ENCODE results near the gene TMEM150B. TPM values are rescaled to one million over a fixed set of nuclear protein-coding genes. Genes with fewer than 3 reads are reported as not detected.

The TMEM150B gene
- total RNA-seq, 1 donor from 2014 or later: 0.62 TPM

DNA sequence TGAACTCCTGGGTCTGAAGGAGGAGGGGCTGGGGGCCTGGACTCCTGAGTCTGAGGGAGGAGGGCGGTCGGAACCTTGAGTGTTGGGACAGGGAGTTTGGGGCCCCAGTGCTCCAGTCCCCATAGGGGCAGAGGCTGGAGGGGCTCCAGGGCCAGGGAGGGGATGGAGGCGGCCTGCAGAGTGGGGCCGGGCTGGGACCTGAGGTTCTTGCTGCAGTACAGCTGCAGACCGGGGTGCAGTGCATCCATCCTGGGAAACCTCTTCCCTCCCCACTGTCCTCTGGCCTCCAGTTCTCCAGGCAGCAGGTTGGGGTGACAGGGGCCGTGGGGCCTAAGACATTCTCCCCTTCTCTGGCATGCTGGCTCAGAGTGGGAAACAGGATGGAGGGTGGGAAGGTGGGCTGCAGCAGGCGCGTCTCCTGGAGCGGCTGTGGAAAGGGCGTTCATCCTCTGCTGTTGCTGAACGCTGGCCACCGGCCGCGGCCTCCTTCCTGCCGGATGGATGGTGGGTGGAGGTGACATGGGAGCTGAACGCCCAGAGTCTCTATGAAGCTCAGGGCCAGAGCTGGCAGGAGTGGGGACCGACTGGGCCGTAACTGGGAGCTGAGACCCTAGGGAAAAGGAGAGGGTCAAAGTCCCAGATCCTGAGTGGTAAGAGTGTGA is 39.8 kb downstream of the TMEM150B start:
- no peak for DNase-seq (ENCODE audit: low spot score)
- intact Hi-C loops (cut with DNase I): no loop called here

DNA sequence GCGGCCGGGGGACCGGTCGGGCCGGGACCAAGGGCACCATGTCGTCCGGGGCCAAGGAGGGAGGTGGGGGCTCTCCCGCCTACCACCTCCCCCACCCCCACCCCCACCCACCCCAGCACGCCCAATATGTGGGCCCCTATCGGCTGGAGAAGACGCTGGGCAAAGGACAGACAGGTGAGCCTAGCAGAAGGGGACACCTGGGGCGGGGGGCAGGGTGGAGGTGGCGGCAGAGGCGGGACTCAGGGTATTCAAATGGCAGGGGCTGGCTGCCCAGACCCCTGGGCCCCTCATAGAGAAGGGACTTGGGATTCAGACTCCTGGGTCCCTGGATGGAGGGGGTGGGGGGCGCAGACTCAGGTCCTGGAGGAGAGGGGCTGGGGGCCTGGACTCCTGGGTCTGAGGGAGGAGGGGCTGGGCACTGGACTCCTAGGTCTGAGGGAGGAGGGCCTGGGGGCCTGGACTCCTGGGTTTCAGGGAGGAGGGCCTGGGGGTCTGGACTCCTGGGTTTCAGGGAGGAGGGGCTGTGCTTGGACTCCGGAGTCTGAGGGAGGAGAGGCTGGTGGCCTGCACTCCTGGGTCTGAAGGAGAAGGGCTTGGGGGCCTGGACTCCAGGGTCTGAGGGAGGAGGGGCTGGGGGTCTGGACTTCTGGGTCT is 40.6 kb downstream of the TMEM150B start:
- no peak for DNase-seq (ENCODE audit: low spot score)
- intact Hi-C loops (cut with DNase I): no loop called here

DNA sequence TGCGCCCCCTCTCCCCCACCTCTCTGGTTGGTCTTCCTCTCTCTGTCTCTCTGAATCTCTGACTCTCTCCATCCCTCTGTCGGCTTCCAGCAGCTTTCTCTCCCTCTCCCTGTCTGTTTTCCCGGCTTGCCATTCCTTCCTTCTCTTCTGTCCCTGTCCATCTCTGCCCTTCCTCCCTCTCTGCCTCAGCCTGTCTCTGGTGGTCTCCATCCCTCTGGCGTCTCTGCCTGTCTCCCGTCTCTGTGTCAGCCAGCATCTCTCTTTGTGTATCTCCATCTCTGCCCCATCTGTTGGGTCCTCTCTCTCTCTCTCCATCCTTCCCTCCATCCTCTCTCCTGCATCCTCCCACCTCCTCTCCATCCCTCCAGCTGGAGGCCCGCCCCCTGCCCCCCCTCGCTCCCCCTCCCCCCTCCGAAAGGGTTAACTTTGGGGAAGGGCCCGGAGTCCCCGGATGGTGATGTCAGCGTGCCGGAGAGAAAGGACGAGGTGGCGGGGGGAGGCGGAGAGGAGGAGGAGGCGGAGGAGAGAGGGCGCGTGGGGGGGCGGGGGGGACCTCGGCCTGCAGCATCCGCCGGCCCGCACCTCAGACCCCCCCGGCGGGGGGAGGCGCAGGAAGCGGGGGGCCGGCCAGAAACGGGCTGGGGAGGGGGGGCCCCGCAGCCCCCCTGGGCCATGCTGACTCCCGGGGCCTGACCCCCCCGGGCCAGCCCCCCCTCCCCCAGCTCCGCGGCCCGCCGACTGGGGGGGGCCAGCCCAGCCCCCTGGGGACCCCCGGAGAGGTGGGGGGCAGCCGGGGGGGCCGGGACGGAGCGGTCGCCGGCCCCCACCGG is 41.4 kb downstream of the TMEM150B start, which contains the start of gene BRSK1:
Gene BRSK1, plus strand, starts transcription at position 450 of the 830 bp plus-strand sequence. CDS start 446 bp downstream, outside the sequence.
- DNase-seq (ENCODE audit: low spot score): no peak
- intact Hi-C loops (cut with DNase I): no loop called here

DNA sequence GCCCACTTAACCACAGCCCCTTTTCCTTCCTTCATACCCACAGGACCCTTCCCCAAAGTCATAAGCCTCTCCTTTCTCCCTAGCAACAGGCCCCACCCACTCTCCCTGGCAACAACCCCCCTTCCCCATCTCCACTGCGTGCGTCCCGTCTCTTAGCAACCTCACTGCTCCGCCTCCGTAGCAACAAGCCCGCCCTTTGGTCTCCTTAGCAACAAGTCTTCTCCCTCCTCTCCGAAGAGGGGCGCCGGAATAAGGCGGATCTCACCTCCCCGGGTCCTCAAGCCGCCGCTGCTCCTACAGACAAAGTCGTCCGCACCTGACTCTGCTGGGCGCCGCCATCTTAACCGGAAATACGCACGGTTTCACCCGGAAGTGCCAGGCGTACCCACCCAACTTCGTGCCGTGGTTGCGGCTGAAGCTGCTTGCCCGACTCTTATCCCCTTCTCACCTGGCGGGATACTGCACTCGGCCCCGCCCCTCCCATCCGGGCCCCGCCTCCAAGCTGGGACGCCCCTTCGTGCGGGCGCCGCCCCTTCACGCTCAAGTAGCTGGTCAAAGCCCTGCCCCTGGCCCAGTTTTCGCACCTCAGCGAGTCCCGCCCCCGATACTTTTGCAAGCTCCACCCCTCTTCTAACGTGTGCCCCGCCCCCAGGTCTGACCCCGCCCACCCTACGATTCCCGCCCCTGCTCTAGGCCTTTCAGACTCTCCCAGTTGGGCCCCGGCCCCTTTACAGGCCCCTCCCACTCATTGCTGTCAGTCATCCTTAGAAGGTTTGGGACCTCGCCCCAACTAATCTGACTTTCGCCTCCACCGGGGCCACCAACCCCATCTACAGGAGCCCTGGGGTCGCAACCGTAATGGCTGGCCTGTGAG is 45.1 kb downstream of the TMEM150B start, which contains the start of gene HSPBP1:
Gene HSPBP1, minus strand, starts transcription at position 341 of the 874 bp plus-strand sequence. CDS start 502 bp downstream, outside the sequence.
- peak; percentile 94 for DNase-seq (ENCODE audit: low spot score)
- intact Hi-C loops (cut with DNase I): loop anchor here (1.0 kb wide), 1 partner anchor 21 kb away; the partner anchor contains the start of gene PPP6R1

DNA sequence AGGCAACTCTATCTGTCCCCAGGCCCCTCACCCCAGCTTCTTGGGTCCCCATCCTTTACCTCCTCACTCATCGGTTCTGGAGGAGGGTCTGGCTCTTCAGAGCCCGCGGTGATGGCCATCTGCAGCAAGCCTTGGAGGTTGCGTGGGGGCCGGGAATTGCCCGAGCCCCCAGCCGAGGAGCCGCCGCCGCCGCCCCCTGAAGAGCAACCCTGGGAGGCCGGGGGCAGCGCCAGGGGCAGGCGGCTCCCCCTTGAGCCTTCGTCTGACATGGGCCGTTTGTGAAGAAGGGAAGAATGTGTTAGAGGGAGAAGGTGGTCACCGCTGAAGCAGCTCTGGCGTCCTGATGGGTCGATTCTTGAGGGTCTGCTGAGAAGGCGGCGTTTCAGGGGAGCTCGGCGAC is 45.8 kb downstream of the TMEM150B start:
- DNase-seq (ENCODE audit: low spot score): no peak
- intact Hi-C loops (cut with DNase I): no loop called here

DNA sequence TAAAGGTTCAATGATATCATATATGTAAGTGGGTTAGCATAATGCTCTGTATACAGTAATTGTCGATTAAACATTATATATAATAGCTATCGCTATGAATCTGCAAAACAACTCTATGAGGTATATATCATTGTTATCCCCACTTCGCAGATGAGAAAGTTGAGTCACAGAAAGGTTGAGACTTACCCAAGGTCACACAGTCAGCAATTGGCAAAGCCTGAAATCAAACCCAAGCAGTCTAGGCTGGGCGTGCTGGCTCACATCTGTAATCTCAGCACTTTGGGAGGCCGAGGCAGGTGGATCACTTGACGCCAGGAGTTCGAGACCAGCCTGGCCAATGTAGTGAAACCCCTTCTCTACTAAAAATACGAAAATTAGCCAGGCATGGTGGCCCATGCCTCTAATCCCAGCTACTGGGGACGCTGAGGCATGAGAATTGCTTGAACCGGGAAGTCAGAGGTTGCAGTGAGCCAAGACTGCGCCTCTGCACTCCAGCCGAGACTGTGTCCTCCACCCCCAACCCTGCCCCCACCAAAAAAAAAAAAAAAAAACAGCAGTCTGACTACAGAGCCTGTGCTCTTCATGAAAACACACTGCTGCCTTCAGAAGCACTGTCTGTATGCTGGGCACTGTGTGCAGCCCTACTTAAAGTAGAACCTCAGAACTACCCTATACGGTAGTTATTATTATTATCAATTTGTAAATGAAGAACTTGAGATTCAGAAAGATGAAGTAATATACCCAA is 46.6 kb downstream of the TMEM150B start:
- intact Hi-C loops (cut with DNase I): no loop called here
- DNase-seq (ENCODE audit: low spot score): no peak

DNA sequence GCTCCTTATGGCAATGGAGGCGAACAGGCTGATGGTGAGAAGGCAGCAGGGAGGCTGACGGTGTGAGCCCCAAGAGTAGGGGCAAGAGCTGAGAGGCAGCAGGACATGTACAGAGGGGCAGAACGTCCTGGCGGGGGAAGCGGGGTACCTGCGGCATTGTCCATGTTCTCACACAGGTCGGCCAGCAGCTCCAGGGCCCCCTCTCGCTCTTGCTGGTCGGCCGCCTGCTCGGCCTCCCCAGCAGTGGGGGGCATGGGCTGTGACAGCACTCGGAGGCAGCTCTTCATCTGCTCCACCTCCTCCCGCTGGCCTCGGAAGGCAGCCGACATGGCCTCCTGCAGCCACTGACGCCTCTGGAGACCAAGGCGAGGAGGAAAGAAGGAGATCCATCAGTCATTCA is 47.6 kb downstream of the TMEM150B start:
- intact Hi-C loops (cut with DNase I): no loop called here
- no peak for DNase-seq (ENCODE audit: low spot score)

DNA sequence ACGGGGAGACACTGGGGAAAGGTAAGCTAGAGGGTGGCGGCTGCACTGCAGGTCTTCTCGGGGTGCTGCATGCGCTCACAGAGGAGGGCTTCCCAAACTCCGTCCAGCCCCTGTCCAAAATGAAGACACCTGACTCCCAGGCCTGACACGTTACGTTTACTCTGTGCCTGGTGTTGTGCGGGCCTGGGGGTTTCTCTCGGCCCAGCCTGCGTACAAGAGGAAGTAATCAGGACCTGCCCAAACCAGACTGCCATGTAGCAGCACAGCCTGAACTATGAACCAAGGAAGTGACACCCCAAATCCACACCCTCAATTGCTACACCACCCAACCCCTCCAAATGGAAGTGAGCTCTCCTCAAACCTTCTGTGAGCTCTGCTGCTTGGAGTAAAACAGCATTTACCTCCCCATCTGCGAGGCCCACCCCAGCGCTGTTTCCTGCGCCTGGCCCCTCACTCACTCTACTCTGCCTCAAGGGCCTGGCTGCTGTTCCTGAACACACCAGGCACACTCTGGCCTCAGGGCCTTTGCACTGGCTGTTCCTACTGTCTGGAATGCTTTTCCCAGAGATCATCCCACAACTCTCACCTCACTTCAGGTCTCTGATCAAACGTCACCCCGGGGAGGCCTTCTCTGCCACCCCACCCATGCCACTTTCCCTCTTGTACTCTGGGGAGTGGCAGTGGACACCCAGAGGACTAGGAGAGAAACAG is 48.3 kb downstream of the TMEM150B start:
- no peak for DNase-seq (ENCODE audit: low spot score)
- intact Hi-C loops (cut with DNase I): no loop called here

DNA sequence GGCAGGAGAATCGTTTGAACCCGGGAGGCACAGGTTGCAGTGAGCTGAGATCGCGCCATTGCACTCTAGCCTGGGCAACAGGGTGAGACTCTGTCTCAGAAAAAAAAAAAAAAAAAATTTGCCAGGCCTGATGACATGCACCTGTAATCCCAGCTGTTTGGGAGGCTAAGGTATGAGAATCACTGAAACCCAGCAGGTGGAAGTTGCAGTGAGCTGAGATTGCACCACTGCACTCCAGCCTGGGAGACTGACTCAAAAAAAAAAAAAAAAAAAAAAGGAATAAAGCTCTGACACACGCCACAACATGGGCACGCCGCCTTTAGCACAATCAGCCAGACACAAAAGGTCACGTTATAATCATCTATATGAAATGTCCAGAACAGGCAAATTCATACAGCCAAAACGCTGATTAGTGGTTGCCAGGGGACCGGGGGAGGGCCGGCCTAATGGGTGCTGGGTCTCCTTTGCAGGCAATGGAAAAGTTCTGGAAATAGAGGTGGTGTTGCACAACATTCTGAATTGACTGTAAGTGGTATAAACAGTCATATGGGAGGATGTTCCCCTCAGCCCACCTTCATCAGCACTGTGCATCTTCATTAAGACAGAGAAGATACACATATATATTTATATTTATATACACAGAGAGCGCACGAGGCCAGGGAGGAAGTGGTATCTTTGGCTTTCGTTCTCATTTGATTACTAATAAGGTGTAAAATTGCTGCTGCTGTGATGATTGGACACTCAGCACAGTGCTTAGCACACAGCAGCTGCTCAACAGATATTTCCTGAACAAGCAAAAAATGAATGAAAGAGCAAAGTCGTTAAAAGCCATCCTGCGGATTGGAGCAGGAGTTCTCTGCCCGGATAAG is 49.1 kb downstream of the TMEM150B start:
- intact Hi-C loops (cut with DNase I): no loop called here
- DNase-seq (ENCODE audit: low spot score): no peak

DNA sequence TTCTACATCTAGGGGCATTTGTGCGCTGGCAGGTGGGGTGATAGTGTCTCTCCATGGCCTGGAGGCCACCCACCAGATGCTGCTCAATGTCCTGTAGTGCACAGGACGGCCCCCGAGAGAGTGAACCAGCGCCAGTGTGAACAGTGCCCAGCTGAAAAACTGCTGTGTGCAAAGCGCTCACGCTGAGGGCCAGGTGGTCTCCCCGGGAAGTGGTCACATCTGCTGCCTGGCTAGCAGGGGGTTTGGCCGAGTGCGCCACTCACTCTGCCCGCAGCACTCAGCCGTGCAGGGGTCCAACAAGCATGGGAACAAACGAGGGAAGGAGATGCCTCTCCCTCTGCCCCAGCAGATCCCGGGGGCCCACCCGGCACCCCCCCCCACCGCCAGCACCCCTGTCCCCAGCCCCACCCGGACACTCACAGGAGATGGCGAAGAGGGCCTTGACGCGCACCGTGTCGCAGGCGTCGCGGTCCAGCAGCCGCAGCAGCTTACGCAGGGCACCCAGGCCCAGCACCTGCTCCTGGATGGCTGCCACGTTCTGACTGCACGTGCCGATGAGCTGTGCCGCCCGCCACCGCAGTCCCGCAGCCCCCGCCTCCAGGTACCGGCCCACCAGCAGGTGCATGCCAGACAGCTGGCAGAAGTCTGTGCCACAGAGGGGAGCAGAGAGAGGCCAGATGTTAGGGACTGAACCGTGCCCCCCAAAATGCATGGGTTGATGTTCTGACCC is 51.0 kb downstream of the TMEM150B start:
- intact Hi-C loops (cut with DNase I): no loop called here
- no peak for DNase-seq (ENCODE audit: low spot score)

DNA sequence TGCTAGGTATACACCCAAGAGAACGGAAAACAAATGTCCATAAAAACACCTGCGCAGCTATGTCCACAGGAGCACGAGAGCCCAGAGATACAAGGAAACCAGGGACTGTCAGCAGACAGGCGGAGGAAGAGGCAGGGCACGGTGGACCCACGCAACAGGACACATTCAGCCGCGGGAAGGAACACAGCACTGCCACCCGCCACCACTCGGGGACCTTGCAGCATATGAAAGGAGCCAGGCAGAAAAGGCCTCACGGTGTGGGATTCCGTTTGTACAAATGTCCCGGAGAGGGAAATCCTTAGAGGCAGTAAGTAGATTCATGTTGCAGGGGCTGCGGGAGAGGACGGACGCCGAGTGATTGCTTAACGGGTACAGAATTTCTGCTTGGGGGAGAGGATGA is 53.0 kb downstream of the TMEM150B start:
- DNase-seq (ENCODE audit: low spot score): no peak
- intact Hi-C loops (cut with DNase I): no loop called here

DNA sequence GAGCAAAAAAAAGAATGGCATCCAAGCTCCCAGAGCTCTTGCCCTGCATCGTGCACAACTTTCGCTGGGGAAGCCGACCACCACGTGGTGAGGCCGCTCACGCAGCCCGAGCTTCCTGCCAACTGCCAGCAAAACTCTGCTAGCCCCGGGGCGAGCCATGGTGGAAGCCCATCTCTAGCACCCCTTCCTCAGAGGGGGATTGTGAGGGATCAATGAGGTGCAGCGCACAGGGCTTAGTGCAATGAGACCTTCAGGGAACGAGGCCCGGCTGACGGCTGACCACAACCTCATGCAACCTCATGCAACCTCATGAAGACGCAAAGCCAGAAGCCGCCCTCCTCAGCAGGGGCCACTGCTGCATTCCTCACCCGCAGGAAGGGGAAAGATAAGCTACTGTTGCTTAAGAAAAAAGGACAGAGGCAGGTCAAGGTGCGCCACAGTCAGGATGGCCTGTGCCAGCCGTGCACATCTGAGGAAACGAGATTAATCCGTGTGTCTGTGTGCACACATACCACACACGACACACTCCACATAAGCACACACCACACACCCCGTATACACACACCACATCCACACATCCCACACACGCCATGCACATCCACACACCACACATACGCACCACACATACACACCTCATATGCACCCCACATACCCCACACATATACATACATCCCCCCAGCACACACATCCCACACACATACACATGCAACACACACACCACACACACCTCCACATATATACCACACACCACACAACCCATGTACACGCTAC is 54.8 kb downstream of the TMEM150B start:
- DNase-seq (ENCODE audit: low spot score): no peak

DNA sequence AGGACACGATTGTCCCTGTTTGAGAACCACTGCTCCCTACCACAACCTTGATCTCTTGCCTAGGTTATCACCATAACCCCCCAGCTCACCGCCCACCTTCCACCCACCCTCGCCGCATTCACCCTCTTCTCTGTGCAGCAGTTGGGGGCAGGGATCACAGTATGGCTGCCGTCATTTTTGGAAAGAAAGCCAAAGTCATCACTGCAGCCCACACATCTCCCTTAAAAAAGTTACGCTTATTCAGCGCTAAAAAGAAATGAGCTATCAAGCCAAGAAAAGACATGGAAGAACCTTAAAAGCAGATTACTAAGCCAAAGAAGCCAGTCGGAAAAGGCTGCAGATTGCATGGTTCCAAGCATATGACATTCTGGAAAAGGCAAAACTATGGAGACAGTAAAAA is 55.8 kb downstream of the TMEM150B start:
- DNase-seq (ENCODE audit: low spot score): no peak
- intact Hi-C loops (cut with DNase I): no loop called here

More for the DNA sequence above, 54.8 kb downstream of the TMEM150B start:
- intact Hi-C loops (cut with DNase I): no loop called here

DNA sequence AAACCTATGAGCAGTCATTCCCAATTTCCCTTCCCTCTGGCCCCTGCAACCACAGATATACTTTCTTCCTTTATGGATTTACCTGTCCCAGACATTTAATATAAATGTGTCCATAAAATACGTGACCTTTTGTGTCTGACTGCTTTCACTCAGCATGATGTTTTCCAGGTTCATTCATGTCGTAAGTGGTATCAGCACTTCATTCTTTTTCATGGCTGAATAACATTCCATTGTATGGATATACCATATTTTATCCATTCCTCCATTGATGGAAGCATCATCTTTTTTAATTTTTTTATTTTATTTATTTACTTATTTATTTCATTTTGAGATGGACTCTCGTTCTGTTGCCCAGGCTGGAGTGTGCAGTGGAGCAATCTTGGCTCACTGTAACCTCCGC is 58.3 kb downstream of the TMEM150B start:
- intact Hi-C loops (cut with DNase I): no loop called here
- DNase-seq (ENCODE audit: low spot score): no peak

DNA sequence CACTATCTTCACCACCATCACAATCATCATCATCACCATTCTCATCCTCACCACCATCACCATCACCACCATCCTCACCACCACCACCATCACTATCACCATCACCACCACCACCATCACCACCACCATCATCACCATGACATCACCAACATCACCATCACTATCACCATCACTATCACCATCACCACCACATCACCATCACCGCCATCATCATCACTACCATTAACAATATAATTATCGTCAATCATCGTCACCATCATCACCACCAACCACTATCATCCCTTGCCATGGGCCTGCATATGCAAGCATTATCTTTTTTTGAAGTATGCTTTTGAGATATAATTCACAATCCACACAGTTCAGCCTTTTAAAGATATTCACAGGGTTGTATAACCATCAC is 58.7 kb downstream of the TMEM150B start:
- no peak for DNase-seq (ENCODE audit: low spot score)
- intact Hi-C loops (cut with DNase I): no loop called here
